H1 (cell line): ENCODE measurements around the gene FHAD1. TPM values are rescaled to one million over a fixed set of nuclear protein-coding genes. Genes with fewer than 3 reads are reported as not detected.
A peak's percentile ranks its signal among the peaks of the same experiment; 100 is the strongest.

Experiments
- CHD2 ChIP-seq: IDR thresholded peaks from 2 replicates; pipeline ENCODE4 v1.6.1; 2012; ENCODE audit warnings: low read length, improper control_type of control experiment
- JUND ChIP-seq: IDR thresholded peaks from 2 replicates; pipeline ENCODE4 v1.6.1; 2011; ENCODE audit warnings: mild to moderate bottlenecking, improper control_type of control experiment, low read length
- SAP30 ChIP-seq: fragments of 300-600 bp; sonication (generic); IDR thresholded peaks from 2 replicates; pipeline ENCODE4 v1.7.1; 2012; ENCODE audit warnings: low read length, moderate library complexity, mild to moderate bottlenecking, inconsistent platforms; ENCODE audit not compliant: insufficient read depth, insufficient replicate concordance
- polyA plus RNA-seq, 7 experiments: library from polyadenylated mRNA; depleted of rRNA in 3 of 7; stranded (reverse) in 5 of 7; unstranded in 2 of 7; fragments of >200 nt in 5 of 7; fragments of 200-250 nt in 2 of 7; gene quantifications; 1 replicate in 5 of 7; 2 replicates in 1 of 7; 4 replicates in 1 of 7; pipeline versions ENCODE4 v1.2.1 to v1.2.3, GENCODE V29; 2011 to 2013; ENCODE audit warnings: missing spikeins in 2 of 7, mixed read lengths in 2 of 7
- total RNA-seq: library from RNA; stranded (reverse); fragmentation: NEBNext Ultra II Directional; extraction: Animal tissue kit (Norgen Biotek cat#: 25700); gene quantifications from 2 replicates; pipeline ENCODE4 v1.2.1, GENCODE V29; 2021
- TF ChIP-seq, protein P1 (sequence below): fragments of 300-600 bp; sonication (generic); IDR thresholded peaks from 2 replicates; pipeline ENCODE4 v1.7.1; 2012; ENCODE audit warnings: low read length, moderate library complexity, mild to moderate bottlenecking, inconsistent platforms; ENCODE audit not compliant: insufficient replicate concordance
- TF ChIP-seq, protein P2 (sequence below), 3 experiments: IDR thresholded peaks; 1 replicate in 2 of 3; 2 replicates in 1 of 3; pipeline versions ENCODE4 v1.5.1 to v1.6.1; 2011; ENCODE audit warnings: low read length in 3 of 3, mild to moderate bottlenecking in 3 of 3, inconsistent platforms in 2 of 3, low read depth in 1 of 3, moderate library complexity in 1 of 3; ENCODE audit not compliant: insufficient read depth in 1 of 3; ENCODE audit errors: control extremely low read depth in 1 of 3
- TF ChIP-seq, protein P3 (sequence below): IDR thresholded peaks from 2 replicates; pipeline ENCODE4 v1.6.1; 2011; ENCODE audit warnings: low read depth, mild to moderate bottlenecking, low read length; ENCODE audit not compliant: insufficient read depth
- TF ChIP-seq, protein P4 (sequence below): IDR thresholded peaks from 2 replicates; pipeline ENCODE4 v1.6.1; 2012; ENCODE audit warnings: inconsistent platforms

The FHAD1 gene
- total and polyA plus RNA-seq, 2 of the 8 experiments (the other 6 are each of a cell fraction or from before 2014, with no cell fraction given), result 0.39 to 0.69 TPM

DNA sequence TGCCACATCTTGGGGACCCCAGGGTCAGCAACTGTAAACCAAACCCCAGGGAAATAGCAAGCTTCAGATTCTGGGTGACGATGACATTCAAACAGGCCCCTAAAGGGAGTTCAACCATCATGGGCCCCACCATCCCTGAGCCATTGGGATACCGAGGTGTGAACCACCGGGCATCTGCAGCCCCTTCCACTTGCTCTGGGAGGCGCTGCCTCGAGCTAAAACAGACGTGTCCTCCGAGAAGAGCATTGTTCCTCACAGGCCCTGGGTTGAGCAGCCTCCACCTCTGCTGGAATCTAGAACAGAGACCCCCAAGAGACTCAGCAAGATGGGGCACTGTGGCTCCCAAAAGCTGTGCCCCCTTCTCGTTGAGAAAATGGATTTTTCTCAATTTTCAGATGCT is 143.6 kb downstream of the FHAD1 start (continued):
- TF ChIP-seq, protein P1, sequence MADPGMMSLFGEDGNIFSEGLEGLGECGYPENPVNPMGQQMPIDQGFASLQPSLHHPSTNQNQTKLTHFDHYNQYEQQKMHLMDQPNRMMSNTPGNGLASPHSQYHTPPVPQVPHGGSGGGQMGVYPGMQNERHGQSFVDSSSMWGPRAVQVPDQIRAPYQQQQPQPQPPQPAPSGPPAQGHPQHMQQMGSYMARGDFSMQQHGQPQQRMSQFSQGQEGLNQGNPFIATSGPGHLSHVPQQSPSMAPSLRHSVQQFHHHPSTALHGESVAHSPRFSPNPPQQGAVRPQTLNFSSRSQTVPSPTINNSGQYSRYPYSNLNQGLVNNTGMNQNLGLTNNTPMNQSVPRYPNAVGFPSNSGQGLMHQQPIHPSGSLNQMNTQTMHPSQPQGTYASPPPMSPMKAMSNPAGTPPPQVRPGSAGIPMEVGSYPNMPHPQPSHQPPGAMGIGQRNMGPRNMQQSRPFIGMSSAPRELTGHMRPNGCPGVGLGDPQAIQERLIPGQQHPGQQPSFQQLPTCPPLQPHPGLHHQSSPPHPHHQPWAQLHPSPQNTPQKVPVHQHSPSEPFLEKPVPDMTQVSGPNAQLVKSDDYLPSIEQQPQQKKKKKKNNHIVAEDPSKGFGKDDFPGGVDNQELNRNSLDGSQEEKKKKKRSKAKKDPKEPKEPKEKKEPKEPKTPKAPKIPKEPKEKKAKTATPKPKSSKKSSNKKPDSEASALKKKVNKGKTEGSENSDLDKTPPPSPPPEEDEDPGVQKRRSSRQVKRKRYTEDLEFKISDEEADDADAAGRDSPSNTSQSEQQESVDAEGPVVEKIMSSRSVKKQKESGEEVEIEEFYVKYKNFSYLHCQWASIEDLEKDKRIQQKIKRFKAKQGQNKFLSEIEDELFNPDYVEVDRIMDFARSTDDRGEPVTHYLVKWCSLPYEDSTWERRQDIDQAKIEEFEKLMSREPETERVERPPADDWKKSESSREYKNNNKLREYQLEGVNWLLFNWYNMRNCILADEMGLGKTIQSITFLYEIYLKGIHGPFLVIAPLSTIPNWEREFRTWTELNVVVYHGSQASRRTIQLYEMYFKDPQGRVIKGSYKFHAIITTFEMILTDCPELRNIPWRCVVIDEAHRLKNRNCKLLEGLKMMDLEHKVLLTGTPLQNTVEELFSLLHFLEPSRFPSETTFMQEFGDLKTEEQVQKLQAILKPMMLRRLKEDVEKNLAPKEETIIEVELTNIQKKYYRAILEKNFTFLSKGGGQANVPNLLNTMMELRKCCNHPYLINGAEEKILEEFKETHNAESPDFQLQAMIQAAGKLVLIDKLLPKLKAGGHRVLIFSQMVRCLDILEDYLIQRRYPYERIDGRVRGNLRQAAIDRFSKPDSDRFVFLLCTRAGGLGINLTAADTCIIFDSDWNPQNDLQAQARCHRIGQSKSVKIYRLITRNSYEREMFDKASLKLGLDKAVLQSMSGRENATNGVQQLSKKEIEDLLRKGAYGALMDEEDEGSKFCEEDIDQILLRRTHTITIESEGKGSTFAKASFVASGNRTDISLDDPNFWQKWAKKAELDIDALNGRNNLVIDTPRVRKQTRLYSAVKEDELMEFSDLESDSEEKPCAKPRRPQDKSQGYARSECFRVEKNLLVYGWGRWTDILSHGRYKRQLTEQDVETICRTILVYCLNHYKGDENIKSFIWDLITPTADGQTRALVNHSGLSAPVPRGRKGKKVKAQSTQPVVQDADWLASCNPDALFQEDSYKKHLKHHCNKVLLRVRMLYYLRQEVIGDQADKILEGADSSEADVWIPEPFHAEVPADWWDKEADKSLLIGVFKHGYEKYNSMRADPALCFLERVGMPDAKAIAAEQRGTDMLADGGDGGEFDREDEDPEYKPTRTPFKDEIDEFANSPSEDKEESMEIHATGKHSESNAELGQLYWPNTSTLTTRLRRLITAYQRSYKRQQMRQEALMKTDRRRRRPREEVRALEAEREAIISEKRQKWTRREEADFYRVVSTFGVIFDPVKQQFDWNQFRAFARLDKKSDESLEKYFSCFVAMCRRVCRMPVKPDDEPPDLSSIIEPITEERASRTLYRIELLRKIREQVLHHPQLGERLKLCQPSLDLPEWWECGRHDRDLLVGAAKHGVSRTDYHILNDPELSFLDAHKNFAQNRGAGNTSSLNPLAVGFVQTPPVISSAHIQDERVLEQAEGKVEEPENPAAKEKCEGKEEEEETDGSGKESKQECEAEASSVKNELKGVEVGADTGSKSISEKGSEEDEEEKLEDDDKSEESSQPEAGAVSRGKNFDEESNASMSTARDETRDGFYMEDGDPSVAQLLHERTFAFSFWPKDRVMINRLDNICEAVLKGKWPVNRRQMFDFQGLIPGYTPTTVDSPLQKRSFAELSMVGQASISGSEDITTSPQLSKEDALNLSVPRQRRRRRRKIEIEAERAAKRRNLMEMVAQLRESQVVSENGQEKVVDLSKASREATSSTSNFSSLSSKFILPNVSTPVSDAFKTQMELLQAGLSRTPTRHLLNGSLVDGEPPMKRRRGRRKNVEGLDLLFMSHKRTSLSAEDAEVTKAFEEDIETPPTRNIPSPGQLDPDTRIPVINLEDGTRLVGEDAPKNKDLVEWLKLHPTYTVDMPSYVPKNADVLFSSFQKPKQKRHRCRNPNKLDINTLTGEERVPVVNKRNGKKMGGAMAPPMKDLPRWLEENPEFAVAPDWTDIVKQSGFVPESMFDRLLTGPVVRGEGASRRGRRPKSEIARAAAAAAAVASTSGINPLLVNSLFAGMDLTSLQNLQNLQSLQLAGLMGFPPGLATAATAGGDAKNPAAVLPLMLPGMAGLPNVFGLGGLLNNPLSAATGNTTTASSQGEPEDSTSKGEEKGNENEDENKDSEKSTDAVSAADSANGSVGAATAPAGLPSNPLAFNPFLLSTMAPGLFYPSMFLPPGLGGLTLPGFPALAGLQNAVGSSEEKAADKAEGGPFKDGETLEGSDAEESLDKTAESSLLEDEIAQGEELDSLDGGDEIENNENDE, result no peak
- TF ChIP-seq SAP30 (no peak), JUND (no peak), CHD2 (no peak)
- TF ChIP-seq, protein P2, sequence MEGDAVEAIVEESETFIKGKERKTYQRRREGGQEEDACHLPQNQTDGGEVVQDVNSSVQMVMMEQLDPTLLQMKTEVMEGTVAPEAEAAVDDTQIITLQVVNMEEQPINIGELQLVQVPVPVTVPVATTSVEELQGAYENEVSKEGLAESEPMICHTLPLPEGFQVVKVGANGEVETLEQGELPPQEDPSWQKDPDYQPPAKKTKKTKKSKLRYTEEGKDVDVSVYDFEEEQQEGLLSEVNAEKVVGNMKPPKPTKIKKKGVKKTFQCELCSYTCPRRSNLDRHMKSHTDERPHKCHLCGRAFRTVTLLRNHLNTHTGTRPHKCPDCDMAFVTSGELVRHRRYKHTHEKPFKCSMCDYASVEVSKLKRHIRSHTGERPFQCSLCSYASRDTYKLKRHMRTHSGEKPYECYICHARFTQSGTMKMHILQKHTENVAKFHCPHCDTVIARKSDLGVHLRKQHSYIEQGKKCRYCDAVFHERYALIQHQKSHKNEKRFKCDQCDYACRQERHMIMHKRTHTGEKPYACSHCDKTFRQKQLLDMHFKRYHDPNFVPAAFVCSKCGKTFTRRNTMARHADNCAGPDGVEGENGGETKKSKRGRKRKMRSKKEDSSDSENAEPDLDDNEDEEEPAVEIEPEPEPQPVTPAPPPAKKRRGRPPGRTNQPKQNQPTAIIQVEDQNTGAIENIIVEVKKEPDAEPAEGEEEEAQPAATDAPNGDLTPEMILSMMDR (IDR thresholded peaks at IDR 0.05; ENCODE audit: control extremely low read depth in 1 of 3, insufficient read depth in 1 of 3, low read depth in 1 of 3, low read length in 3 of 3), result peak; percentile 36 to 67 (median 57)
- TF ChIP-seq, protein P3, sequence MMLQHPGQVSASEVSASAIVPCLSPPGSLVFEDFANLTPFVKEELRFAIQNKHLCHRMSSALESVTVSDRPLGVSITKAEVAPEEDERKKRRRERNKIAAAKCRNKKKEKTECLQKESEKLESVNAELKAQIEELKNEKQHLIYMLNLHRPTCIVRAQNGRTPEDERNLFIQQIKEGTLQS, result no peak
- TF ChIP-seq, protein P4, sequence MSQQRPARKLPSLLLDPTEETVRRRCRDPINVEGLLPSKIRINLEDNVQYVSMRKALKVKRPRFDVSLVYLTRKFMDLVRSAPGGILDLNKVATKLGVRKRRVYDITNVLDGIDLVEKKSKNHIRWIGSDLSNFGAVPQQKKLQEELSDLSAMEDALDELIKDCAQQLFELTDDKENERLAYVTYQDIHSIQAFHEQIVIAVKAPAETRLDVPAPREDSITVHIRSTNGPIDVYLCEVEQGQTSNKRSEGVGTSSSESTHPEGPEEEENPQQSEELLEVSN, result peak; percentile 23; the same call in 1 of the 2 replicates
